Left ventricle myocardium inferior (tissue), 1 donor: ENCODE data around the gene DCLK1. TPM values are rescaled to one million over a fixed set of nuclear protein-coding genes. Genes with fewer than 3 reads are reported as not detected.

Experiments used
- DNase-seq: peaks from one replicate; pipeline ENCODE4 v3.0.0-alpha.2; 2020
- H3K27ac ChIP-seq: fragments of 200-600 bp; replicated peaks from 2 replicates; pipeline ENCODE4 v1.8.0; 2021
- H3K27me3 ChIP-seq: fragments of 200-600 bp; 2 replicates; pipeline ENCODE4 v1.8.0; 2021; ENCODE audit warnings: low read depth
- H3K36me3 ChIP-seq: fragments of 200-600 bp; 2 replicates; pipeline ENCODE4 v1.8.0; 2021
- H3K4me1 ChIP-seq: fragments of 200-600 bp; 2 replicates; pipeline ENCODE4 v1.8.0; 2021
- H3K4me3 ChIP-seq: fragments of 200-600 bp; 2 replicates; pipeline ENCODE4 v1.8.0; 2021; ENCODE audit warnings: mild to moderate bottlenecking, moderate library complexity
- H3K9me3 ChIP-seq: fragments of 200-600 bp; replicated peaks from 2 replicates; pipeline ENCODE4 v1.8.0; 2021
- intact Hi-C: fragments of 100-400 bp; cut with micrococcal nuclease; formaldehyde crosslinking; loops from one replicate; pipeline ENCODE4 v1.11.0; 2022
- total RNA-seq: library from RNA; stranded (reverse); fragmentation: NEBNext Ultra II Directional; extraction: Animal tissue kit (Norgen Biotek cat#: 25700); gene quantifications from one replicate; pipeline ENCODE4 v1.2.1, GENCODE V29; 2021
- TF ChIP-seq, protein P1 (sequence below): fragments of 200-600 bp; IDR thresholded peaks from 2 replicates; pipeline ENCODE4 v1.8.0; 2021; ENCODE audit warnings: antibody characterized with exemption, mild to moderate bottlenecking, borderline replicate concordance
- donor health status: DM: no; HTN: yes; CAD: no; lungs with severe emphysema.

Gene DCLK1
- total RNA-seq, 1 donor from 2014 or later, result 8.4 TPM

GRCh38 chr13:35947315-35947714 is 183.9 kb downstream of the DCLK1 start:
- TF ChIP-seq, protein P1, sequence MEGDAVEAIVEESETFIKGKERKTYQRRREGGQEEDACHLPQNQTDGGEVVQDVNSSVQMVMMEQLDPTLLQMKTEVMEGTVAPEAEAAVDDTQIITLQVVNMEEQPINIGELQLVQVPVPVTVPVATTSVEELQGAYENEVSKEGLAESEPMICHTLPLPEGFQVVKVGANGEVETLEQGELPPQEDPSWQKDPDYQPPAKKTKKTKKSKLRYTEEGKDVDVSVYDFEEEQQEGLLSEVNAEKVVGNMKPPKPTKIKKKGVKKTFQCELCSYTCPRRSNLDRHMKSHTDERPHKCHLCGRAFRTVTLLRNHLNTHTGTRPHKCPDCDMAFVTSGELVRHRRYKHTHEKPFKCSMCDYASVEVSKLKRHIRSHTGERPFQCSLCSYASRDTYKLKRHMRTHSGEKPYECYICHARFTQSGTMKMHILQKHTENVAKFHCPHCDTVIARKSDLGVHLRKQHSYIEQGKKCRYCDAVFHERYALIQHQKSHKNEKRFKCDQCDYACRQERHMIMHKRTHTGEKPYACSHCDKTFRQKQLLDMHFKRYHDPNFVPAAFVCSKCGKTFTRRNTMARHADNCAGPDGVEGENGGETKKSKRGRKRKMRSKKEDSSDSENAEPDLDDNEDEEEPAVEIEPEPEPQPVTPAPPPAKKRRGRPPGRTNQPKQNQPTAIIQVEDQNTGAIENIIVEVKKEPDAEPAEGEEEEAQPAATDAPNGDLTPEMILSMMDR, result no peak
- intact Hi-C loops, result no loop called here
- H3K4me1 ChIP-seq, result no peaks in the 10 kb centered on the region
- H3K36me3 ChIP-seq, result peaks cover 11% of the 10 kb centered on the region
- H3K27ac ChIP-seq, result no peak overlapping the region
- DNase-seq, result no peak
- no peaks in the 10 kb centered on the region for H3K27me3 ChIP-seq
- H3K4me3 ChIP-seq, result no peak overlapping the region
- peaks cover 9% of the 10 kb centered on the region for H3K9me3 ChIP-seq

DNA sequence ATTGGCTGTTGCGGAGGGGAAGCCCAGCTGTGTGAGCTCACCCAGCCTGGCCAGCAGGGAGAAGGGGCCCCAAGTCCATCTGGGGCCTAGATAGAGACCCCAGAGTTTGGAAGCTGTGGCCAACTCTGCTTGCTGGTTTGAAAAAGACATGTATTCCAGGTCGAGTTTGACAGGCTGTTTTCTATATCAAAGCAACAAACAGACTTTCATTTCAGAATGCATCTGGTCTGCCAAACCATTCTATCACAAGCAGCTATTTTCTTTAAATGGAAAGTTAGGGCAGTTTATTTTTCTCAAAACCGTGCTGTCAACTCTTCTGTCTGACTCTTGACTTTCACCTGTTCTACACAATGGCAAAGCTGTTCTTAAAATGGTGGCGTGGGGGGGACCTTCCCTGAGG is 185.8 kb downstream of the DCLK1 start:
- Histone ChIP-seq H3K36me3 (peaks cover 11% of the 10 kb centered on the region), H3K4me3 (no peak overlapping the region), H3K27me3 (no peaks in the 10 kb centered on the region), H3K9me3 (peaks cover 9% of the 10 kb centered on the region), H3K4me1 (no peaks in the 10 kb centered on the region), H3K27ac (no peak overlapping the region)
- no peak for DNase-seq
- TF ChIP-seq, protein P1, result no peak
- intact Hi-C loops, result no loop called here

GRCh38 chr13:35941374-35941773 is 189.8 kb downstream of the DCLK1 start:
- Histone ChIP-seq H3K27ac (no peak overlapping the region), H3K4me3 (no peak overlapping the region), H3K27me3 (no peaks in the 10 kb centered on the region), H3K4me1 (no peaks in the 10 kb centered on the region), H3K36me3 (peaks cover 11% of the 10 kb centered on the region), H3K9me3 (peaks cover 9% of the 10 kb centered on the region)
- TF ChIP-seq, protein P1, result no peak
- intact Hi-C loops, result no loop called here
- DNase-seq, result no peak

DNA sequence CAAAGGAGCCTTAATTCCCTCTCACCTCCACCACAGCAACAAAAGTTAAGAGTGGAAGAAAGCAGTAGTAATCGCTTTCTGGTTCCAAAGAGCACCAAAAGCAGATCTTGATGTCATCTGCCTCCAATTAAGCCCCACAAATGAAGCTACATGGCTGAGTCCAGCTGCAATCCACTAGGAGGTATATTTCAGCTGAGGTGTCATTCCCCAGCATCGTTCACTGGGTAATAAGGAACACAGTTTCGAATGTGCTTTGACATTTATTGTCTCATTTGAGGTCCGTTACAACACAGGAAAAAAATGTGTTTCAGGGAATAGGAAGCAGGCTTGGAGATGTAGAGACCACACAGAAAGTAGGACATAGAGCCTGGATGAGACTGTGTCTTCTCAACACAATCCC is 190.4 kb downstream of the DCLK1 start:
- Histone ChIP-seq H3K36me3 (peaks cover 11% of the 10 kb centered on the region), H3K27me3 (no peaks in the 10 kb centered on the region), H3K4me1 (no peaks in the 10 kb centered on the region), H3K4me3 (no peak overlapping the region), H3K27ac (no peak overlapping the region), H3K9me3 (peaks cover 9% of the 10 kb centered on the region)
- intact Hi-C loops, result no loop called here
- TF ChIP-seq, protein P1, result no peak
- no peak for DNase-seq

DNA sequence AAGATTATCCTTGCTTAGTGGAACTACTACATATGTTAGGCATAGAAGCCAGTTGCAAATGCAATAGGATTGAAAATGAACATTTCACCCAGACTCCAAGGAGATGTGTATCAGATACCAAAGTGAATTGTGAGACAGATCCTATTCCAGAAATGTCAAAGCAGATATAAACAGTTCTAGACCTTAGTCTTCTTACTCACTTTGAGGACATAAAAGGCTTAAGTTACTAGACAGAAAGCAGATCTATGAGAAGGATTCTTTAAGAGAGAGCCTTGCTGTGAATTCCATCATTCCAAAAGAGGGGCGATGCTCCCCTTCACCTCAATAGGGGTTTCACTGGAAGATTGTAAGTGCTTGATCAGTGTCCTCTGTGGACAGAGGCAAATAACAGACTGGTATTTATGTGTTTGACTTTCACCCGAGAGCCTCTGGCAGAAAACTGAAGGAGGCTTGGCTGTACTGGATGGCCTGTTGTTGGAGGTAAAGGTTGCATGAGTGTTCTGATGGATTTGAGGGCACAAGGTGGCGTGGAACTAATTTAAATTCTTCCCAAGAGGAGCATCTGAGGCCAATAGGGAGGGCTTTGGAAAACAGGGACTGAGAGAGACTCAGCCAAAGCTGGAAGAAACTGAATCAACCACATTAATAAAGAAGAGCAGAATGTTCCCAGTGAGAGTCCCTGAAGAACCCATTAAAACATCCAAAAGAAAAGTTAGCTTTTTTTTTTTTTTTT is 194.8 kb downstream of the DCLK1 start:
- TF ChIP-seq, protein P1, result no peak
- Histone ChIP-seq H3K9me3 (no peaks in the 10 kb centered on the region), H3K4me3 (no peak overlapping the region), H3K27ac (no peak overlapping the region), H3K36me3 (no peaks in the 10 kb centered on the region), H3K27me3 (no peaks in the 10 kb centered on the region), H3K4me1 (no peaks in the 10 kb centered on the region)
- DNase-seq, result no peak
- intact Hi-C loops, result no loop called here
